Esophagus muscularis mucosa (tissue), 3 donors: ENCODE results near the gene GAS6.

Experiments
- POLR2A ChIP-seq: fragments of 450-650 bp; IDR thresholded peaks from one replicate; pipeline ENCODE4 v1.6.1; 2017; ENCODE audit warnings: antibody characterized with exemption, moderate library complexity, mild to moderate bottlenecking, low read depth
- POLR2AphosphoS5 ChIP-seq, 2 donors: sonication (generic); formaldehyde crosslinking; IDR thresholded peaks; one replicate each; pipeline ENCODE4 v1.6.1; 2017; ENCODE audit warnings: antibody characterized with exemption in 2 of 2
- TF ChIP-seq, protein P1 (sequence below), 3 experiments: fragments of 200-600 bp in 2 of 3; fragments of 450-650 bp in 1 of 3; sonication (generic) in 2 of 3; IDR thresholded peaks; one replicate each; pipeline ENCODE4 v1.5.1; 2017 to 2019; ENCODE audit warnings: antibody characterized with exemption in 3 of 3, mild to moderate bottlenecking in 2 of 3, moderate library complexity in 1 of 3

DNA sequence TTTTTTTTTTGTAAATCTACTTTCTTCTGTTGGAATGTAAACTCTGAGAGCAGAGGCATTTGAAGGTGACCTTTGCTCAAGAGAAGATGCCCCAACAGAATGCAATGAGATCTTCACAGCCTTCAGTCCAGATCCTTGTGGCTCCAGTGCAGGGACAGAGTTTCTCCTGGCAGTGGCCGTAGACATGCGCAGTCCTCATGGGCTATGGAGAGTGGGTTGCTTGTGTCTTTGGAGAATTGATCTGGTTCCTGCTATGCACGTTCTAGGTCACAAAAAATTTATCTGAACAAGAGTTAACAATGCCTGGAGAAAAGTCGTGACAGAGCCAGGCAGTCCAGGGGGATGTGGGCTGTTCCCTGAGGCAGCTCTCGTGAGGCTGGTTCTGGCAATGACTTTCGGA lies 74.7 kb downstream of the GAS6 start:
- TF ChIP-seq POLR2A (no peak), POLR2AphosphoS5 (IDR thresholded peaks at IDR 0.05) (no peak)
- TF ChIP-seq, protein P1, sequence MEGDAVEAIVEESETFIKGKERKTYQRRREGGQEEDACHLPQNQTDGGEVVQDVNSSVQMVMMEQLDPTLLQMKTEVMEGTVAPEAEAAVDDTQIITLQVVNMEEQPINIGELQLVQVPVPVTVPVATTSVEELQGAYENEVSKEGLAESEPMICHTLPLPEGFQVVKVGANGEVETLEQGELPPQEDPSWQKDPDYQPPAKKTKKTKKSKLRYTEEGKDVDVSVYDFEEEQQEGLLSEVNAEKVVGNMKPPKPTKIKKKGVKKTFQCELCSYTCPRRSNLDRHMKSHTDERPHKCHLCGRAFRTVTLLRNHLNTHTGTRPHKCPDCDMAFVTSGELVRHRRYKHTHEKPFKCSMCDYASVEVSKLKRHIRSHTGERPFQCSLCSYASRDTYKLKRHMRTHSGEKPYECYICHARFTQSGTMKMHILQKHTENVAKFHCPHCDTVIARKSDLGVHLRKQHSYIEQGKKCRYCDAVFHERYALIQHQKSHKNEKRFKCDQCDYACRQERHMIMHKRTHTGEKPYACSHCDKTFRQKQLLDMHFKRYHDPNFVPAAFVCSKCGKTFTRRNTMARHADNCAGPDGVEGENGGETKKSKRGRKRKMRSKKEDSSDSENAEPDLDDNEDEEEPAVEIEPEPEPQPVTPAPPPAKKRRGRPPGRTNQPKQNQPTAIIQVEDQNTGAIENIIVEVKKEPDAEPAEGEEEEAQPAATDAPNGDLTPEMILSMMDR (IDR thresholded peaks at IDR 0.05): no peak
